Activated CD4-positive, alpha-beta T cell treated with anti-CD3 and anti-CD28 coated beads for 48 hours (primary cell): Measurements from ENCODE around the gene PGP.
A peak's percentile ranks its signal among the peaks of the same experiment; 100 is the strongest.
"Not testable (repeated sequence)": the region's sequence is repeated elsewhere in the genome, so short reads cannot be mapped to it uniquely, and the experiment has no call there.

Experiments used
- DNase-seq: peaks from one replicate; pipeline ENCODE4 v3.0.0-alpha.2; 2020

The PGP gene

DNA sequence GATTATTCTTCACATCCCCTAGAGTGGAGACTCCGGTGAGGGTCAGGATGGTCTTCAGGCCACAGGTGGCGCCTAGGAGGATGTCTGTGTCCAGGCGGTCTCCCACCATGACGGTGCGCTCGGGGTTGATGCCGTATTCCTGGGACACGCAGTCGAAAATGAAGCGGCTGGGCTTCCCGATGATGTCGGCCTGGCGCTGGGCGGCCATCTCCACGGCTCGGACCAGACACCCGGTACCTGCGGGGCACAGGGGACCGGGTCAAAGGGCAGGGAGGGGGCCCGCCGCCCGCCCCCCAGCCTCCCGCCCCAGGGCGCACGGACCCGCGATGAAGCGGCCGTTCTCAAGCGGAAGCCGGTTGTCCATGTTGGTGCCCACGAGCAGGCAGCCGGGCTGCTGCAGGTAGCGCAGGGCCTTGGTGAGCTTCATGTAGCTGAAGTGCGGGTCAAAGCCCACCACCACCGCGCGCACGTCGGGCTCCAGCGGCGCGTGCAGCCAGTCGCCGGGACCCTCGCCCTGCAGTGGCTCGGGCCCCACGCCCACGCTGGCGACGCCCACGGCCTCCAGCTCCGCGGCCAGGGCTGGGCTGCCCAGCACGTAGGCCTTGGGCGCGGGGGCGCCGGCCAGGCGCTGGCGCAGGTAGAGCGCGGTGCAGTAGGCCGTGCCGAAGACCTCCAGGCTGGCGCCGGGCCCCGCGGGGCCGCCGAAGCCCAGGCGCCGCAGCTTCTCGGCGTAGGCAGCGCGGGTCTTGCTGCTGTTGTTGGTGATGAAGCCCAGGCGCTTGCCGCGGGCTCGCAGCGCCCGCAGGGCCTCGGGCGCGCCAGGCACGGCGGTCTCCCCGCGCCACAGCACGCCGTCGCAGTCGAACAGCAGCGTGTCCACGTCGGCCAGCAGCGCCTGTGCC is 572 bp downstream of the PGP start:
- no peak for DNase-seq

- DNase-seq = no peak
These were observed 2.0 kb downstream of the PGP start for GRCh38 chr16:2212362-2213324.

DNA sequence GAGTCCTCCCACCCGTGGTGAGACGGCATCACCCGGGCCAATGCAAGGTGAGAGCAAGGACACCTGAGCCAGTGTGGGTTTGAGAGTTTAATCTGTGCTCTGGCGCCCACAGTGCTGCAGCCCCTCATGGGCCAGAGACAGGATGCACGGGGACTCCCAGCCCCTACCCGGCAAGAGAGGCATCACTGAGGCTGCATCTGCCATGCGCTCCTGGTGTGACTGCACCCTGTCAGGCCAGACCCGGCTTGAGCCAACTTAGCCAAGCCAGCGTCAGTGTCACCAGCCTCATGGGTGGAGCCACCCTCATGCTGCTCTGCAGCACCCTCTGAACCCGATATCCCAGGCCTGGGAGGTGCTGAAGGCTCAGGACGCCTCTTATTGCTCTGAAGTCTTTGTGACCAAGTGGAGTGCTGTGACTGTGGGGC is 2.7 kb downstream of the PGP start:
- no peak for DNase-seq

- no peak for DNase-seq
These were observed 4.0 kb downstream of the PGP start, which contains the start of gene BRICD5 for GRCh38 chr16:2210386-2211365. Gene BRICD5 (minus strand): TSS chr16:2210863. CDS start chr16:2210833, 30 bp downstream.

- DNase-seq = no peak
These were observed 4.7 kb downstream of the PGP start for GRCh38 chr16:2210009-2210332.

GRCh38 chr16:2209258-2210008 is 5.2 kb downstream of the PGP start:
- no peak for DNase-seq

GRCh38 chr16:2208772-2209171 is 5.9 kb downstream of the PGP start:
- DNase-seq = no peak

DNA sequence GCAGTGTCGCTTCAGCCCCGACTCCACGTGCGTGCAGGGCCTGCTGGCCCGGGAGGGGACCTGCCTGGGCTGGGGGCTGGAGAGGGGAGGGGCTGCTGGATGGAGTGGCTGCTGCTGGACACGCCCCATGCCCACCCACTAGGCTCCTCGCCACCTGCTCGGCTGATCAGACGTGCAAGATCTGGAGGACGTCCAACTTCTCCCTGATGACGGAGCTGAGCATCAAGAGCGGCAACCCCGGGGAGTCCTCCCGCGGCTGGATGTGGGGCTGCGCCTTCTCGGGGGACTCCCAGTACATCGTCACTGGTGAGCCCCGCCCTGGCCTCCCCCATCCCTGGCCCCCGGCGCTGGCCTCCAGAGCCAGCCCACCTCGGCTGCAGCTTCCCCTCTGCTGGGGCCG is 6.3 kb downstream of the PGP start:
- DNase-seq = no peak

DNA sequence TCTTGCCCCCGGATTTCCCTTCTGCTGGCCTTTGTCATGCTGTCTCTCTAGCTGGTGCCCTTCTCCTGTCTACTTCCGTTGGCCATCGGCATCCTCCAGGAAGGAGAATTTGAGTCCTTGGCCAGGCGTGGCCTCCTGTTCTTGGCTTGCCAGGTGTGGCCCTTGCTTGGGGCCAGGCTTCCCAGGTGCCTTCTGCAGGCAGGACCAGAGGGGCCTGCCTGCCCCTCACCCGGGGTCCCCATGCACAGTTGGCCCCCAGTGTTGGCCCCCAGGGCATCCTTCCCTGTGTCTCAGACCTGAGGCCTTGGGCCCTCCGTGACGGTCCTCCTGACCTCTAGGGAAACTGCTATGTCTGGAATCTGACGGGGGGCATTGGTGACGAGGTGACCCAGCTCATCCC is 6.8 kb downstream of the PGP start:
- DNase-seq = no peak

- no peak for DNase-seq
These were observed 7.7 kb downstream of the PGP start for GRCh38 chr16:2206780-2207433.

GRCh38 chr16:2206420-2206779 is 8.2 kb downstream of the PGP start:
- no peak for DNase-seq

DNA sequence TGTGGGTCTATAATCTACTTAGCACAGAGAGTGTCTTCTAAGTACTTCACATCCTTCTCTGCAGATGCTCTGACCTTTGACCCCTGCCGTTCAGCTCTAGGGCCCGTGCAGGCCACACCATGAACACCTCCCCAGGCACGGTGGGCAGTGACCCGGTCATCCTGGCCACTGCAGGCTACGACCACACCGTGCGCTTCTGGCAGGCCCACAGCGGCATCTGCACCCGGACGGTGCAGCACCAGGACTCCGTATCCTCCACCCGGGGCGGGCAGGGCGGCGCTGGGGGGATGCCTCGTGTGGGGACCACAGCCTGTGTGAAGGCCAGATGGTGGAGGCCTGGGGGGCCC is 8.7 kb downstream of the PGP start:
- no peak for DNase-seq

DNA sequence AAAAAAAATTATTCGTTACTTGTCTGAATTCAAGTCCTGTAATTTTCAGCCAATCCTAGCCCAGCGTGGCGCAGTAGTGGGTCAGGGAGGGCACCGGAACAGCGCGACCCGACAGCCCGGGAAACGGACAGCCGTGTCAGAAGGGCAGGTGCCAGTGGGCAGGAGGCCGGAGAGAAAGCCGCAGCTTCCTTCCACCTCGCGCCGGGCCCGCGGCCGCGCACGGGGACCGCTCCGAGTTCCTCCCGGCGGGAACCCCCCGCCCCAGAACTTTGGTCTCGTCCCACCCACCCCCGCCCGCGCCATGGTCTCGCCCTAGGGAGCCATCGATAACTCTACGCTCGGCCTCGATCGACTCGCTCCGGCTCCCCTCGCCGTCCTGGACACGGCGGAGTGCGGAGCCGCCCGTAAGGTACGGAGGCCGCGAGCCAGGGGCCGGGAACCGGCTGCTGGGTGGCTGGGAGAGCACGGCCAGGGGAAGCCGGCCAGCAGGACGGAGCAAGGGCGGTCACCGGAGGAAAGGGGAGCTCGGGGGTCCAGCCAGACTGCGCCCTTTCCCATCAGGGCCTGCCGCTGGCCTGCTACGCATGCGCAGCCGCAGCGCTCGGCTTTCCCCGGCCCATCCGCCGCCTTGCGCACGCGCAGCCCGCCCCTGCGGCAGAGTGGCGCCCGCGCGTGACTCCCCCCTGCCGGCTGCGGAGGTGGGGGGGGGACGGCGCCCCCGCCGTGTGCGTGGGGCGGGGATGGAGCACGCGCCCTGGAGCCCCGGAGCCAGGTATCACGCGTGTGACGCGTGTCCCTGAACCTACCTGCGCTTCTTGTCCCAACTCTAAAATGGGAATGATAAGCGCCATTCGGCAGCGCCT is 9.3 kb downstream of the PGP start, which contains the start of gene MLST8:
Gene MLST8, plus strand, starts transcription at position 351 of the 863 bp plus-strand sequence. CDS start 632 bp downstream, outside the sequence.
- DNase-seq = peak; percentile 89

DNA sequence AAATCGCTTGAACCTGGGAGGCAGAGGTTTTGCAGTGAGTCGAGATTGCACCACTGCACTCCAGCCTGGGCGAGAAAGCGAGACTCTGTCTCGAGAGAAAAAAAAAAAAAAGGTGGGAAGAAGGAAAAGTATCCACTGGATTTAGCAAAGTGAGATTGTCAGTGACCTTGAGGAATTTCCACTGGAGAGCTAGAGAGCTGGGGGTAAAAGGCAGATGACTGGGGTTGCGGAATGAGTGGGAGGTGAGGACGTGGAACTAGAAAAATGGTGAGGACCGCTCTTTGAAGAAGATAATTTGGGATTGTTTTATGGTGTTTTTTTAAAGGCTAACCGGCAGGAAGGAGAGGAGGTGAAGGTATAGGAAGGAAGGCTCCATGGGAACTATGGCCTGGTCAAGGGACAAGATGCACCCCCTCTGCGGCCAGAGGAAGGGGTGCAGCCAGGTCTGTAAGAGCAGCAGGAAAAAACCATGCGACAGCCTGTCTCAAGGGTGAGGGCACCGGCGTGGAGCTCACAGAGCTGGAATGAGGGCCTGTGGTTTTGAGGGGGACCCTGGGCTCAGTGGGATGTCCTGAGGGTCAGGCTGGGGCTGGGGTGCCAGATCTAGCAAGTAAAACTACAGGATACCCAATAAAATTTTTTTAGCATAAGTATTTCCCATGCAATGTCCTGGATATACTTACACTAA is 10.1 kb downstream of the PGP start:
- DNase-seq = no peak

GRCh38 chr16:2203119-2203688 is 11.4 kb downstream of the PGP start:
- not testable (repeated sequence) for DNase-seq

GRCh38 chr16:2200313-2200712 is 14.3 kb downstream of the PGP start:
- no peak for DNase-seq

DNA sequence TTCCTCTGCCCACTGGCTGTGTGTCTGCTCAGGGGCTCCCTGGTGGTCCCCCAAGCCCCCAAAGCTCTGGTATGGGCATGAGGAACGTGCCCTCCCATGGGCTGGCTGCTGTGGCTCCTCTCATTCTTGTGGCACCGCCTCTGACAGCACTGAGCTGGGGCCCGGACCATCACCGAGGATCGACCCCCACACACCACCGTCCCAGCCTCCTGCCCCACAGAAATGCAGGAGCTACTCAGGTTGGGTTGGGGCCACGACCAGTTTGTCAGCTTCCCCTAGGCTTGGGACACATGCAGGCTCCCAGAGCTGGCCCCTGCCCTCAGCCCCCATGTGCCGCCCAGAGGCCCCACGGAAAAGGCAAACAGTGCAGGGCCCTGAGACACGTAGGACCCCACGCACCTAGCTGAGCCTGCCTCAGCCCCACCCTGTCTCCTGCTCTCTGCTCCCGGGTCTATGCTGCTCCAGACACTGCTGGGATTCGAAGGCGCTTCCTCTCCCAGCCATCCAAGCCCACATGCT is 15.0 kb downstream of the PGP start:
- DNase-seq = no peak

GRCh38 chr16:2199095-2199494 is 15.5 kb downstream of the PGP start:
- no peak for DNase-seq

DNA sequence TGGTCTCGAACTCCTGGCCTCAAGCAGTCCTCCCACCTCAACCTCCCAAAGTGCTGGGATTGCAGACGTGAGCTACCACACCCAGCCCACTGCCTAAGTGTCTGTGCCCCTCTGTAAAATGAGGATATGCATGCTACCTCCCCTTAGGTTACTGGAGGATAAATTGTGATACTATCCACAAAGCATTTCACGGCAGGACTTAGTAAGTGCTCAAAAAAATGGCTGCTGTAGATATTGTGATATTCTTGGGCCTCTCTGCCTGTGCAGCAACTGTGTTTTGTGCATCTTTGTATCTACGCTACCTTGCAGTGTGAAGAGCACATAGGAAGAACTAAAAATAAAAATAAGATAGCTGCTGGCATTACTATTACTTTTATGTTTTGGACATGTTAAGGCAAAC is 16.4 kb downstream of the PGP start:
- DNase-seq = no peak
